ENCODE results near the gene OSR1.

OSR1 gene

GRCh38 chr2:19357402-19358241, 801 bp downstream of the OSR1 start:
- no peak for FAIRE-seq

- FAIRE-seq, result no peak
These were observed 1.6 kb downstream of the OSR1 start for GRCh38 chr2:19356545-19357401.

- FAIRE-seq, result no peak
These were observed 2.4 kb downstream of the OSR1 start for GRCh38 chr2:19355931-19356544.

- no peak for FAIRE-seq
These were observed 3.0 kb downstream of the OSR1 start for GRCh38 chr2:19355416-19355821.

- no peak for FAIRE-seq
These were observed 3.4 kb downstream of the OSR1 start for GRCh38 chr2:19355014-19355405.

- FAIRE-seq, result no peak
These were observed 4.7 kb downstream of the OSR1 start for GRCh38 chr2:19353721-19354050.

- no peak for FAIRE-seq
These were observed 5.3 kb downstream of the OSR1 start for GRCh38 chr2:19352946-19353720.

- FAIRE-seq, result no peak
These were observed 6.3 kb downstream of the OSR1 start for GRCh38 chr2:19351899-19352697.

- no peak for FAIRE-seq
These were observed 6.9 kb downstream of the OSR1 start for GRCh38 chr2:19351499-19351898.

- FAIRE-seq, result no peak
These were observed 7.6 kb downstream of the OSR1 start for GRCh38 chr2:19350678-19351401.

GRCh38 chr2:19349911-19350677, 8.3 kb downstream of the OSR1 start:
- no peak for FAIRE-seq

- FAIRE-seq, result no peak
These were observed 9.7 kb downstream of the OSR1 start for GRCh38 chr2:19348692-19349091.

- FAIRE-seq, result no peak
These were observed 10.5 kb downstream of the OSR1 start for GRCh38 chr2:19347619-19348562.

- no peak for FAIRE-seq
These were observed 11.3 kb downstream of the OSR1 start for GRCh38 chr2:19346983-19347618.

GRCh38 chr2:19337742-19338141, 20.7 kb downstream of the OSR1 start:
- FAIRE-seq, result no peak

GRCh38 chr2:19337202-19337601, 21.2 kb downstream of the OSR1 start:
- FAIRE-seq, result no peak

- no peak for FAIRE-seq
These were observed 21.6 kb downstream of the OSR1 start for GRCh38 chr2:19336781-19337180.

GRCh38 chr2:19332503-19332902, 25.9 kb downstream of the OSR1 start:
- FAIRE-seq, result no peak

- no peak for FAIRE-seq
These were observed 27.0 kb downstream of the OSR1 start for GRCh38 chr2:19331450-19331849.

Data from colon (tissue), 2 donors.